Measurements from ENCODE around the gene FERMT3.

Gene FERMT3

GRCh38 chr11:64186492-64187165, 19.9 kb upstream of the FERMT3 start:
- no peak for DNase-seq

DNA sequence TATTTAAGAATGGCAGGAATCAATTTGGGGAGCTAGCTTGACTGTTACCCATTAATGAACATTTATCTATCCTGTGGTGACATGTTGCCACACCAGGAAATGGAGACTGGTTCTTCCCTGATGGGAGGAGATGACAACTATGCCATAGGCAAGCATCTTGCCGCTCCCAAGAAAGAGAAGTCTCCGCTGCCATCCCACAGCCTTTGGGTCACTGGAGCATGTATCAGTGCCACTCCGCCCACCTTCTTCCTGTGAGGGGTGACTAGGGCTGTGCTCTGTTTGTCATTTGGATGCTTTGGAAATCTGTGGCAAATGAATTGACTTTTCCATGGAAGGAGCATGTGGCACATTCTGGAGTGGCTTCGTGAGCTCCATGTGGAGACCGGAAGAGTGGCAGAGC, 14.1 kb upstream of the FERMT3 start:
- peak; percentile 84 to 96 for DNase-seq

DNA sequence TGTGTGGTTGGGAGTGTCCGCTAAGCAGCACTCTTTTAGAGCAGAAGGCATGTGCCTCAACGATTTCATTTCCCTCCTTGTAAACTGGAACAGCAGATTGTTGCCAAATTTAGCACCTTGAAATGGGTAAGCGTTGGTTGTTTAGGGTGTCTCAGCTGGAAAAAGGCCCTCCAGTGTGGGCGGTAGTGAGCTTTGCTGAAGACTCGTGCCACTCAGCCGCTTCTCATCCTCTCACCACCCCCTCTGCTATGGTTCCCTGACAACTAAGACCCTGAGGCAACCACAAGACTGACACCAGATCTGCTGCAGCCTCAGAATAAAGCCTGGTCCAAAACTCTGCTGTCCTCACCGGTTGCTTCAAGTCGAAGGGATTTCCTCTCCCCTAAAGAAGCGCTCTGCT, 9.9 kb upstream of the FERMT3 start:
- DNase-seq, result peak; percentile 15 to 70

GRCh38 chr11:64198511-64198910, 8.0 kb upstream of the FERMT3 start:
- peak; percentile 60 to 62 for DNase-seq

GRCh38 chr11:64201543-64201942, 5.0 kb upstream of the FERMT3 start:
- DNase-seq, result no peak

- DNase-seq, result no peak
Measured at GRCh38 chr11:64202992-64203391, 3.5 kb upstream of the FERMT3 start.

GRCh38 chr11:64203421-64204079, 3.0 kb upstream of the FERMT3 start:
- no peak for DNase-seq

DNA sequence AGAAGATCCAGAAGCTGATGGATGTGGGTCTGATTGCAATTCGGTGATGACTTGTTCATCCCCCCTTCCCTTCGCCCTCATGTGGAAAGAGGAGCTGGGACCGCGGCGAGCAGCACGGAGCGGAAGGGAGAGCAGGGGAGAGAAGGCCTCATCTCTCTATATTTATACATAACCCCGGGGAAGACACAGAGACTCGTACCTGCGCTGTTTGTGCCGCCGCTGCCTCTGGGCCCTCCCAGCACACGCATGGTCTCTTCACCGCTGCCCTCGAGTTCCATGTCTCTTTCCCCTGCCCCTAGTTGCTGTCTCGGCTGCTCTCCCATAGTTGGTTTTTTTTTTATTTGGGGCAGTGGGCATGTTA, 2.5 kb upstream of the FERMT3 start:
- no peak for DNase-seq

DNA sequence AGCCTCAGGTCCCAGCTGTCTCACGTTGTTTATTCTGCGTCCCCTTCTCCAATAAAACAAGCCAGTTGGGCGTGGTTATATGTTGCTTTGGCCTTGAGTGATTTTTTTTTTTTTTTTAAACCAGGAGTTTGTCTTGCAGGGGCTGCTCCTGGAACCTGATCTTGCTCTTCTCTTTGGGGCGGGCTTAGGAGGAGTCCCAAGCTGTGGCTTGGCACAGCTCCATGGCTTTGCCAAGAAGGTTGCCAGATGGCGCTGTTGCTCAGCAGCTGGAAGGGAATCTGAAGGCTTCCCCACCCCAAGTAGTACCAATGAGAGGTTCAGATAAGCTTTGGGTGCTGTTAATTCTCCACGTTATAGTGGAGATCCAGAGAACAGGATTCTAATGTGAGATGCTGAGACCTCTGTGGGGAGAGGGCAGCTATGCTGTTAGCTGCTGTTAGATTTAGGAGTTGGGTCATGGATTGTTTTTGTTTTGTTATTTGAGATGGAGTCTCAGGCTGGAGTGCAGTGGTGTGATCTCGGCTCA, 2.0 kb upstream of the FERMT3 start:
- DNase-seq, result peak; percentile 84 to 92

GRCh38 chr11:64207256-64208085, 950 bp downstream of the FERMT3 start:
- DNase-seq, result peak; percentile 87 to 89

DNA sequence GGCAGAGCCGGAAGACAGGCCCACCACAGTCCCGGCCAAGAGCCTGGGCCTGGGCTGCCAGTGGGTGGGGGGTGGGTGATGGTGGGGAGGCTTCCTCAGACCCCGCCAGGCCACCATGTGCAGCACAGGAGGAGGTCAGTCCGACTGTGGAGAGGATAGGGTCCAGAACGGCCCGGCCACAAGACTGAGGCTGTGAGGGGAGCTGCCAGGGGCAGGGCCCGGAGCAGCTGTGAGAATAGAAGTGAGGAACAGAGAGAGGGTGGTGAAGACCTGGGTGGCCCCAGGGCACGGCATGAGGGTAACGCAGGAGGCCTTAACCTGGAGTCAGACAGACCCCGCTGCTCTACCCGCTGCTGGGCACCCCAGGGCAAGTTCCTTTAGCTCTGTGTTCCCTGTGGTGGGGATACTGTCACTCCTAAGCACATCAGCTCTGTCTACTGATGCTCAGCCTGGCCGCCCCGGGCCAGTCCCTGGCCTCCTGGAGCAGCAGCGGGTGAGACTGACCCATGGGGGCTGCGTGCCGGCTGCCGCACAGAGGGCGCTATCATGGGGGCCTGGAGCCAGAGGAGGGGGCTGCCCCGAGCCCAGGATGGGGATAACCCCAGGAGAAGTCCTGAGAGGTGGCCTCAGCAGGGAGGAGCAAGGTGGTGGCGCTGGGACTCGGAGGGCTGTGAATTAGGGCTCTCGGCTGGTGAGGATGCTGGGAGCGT, 1.7 kb downstream of the FERMT3 start:
- no peak for DNase-seq

GRCh38 chr11:64208796-64209562, 2.5 kb downstream of the FERMT3 start:
- DNase-seq, result no peak

DNA sequence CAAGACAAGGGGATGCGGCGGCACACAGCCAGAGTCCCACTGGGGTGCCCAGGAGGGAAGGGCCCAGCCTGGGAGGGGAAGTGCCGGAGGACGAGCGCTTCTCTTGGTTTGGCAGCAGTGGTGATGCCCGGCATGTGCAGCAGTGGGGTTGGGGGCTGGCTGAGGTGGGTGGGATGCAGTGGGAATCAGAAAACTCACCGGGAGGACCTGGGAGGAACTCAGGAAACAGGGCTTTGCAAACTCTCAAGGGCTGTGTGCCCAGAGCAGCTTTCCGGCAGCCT, 3.0 kb downstream of the FERMT3 start:
- DNase-seq, result no peak

DNA sequence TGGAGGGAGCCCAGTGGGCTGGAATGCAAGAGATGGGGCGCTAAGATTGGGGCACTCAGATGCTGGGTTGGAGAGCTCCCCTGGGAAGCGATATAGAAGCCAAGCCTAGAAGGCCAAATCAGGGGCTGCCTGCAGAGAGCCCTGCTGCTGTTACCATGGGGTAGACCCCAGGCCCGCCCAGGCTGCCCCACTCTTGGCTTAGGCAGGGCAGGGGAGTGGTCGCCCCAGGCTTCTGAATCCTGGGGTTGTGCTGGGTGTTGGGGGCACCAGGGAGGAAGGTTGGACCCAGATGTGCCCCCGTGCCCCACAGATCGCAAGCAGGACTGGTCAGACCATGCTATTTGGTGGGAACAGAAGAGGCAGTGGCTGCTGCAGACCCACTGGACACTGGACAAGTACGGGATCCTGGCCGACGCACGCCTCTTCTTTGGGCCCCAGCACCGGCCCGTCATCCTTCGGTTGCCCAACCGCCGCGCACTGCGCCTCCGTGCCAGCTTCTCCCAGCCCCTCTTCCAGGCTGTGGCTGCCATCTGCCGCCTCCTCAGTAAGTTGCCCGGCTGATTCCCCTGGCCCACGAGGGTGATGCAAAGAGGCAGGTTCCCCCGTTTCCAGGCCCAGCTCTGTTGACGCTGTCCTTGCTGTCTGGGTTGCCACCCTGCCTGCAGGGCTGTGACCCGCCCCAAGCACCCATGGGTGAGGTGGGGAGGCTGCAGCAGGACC, 3.9 kb downstream of the FERMT3 start:
- no peak for DNase-seq

- DNase-seq, result no peak
Measured at GRCh38 chr11:64211181-64211872, 4.8 kb downstream of the FERMT3 start.

DNA sequence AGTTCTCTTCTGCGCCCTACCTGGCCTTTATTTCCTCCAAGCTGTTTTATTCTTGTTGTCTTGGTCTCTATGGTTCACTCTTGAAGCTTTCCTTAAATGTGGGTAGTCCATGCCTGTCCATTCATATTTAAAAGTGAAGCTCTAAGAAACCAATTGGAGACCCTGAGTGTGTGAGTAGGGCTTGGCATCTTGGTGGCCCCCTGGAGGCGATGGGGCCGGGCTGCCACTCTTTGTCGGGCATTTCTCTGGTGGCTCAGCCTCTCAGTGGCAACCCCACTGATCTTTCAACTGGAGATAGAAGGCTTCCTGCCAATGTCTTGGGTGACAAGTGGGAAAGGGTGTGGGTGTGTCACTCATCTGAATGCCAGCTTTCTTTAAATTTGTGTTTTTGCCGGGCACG, 10.4 kb downstream of the FERMT3 start:
- no peak for DNase-seq

GRCh38 chr11:64218628-64219353, 12.3 kb downstream of the FERMT3 start:
- no peak for DNase-seq

- DNase-seq, result no peak
Measured at GRCh38 chr11:64219354-64219684, 12.8 kb downstream of the FERMT3 start.

DNA sequence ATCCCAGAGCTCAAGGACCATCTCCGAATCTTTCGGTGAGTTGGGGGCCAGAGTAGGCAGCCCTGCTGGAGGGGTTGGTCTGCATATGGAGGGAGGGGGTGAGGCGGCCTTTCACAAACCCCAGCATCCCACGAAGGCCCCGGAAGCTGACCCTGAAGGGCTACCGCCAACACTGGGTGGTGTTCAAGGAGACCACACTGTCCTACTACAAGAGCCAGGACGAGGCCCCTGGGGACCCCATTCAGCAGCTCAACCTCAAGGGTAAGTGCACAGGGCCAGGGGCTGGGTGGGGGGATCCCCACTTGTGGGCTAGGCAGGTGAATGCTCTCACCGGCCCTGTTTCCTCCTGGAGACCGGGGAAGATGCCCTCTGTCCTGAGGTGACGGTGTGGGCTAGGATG, 13.2 kb downstream of the FERMT3 start:
- no peak for DNase-seq

GRCh38 chr11:64220271-64220670, 13.8 kb downstream of the FERMT3 start:
- no peak for DNase-seq

GRCh38 chr11:64220798-64221197, 14.3 kb downstream of the FERMT3 start:
- DNase-seq, result no peak
